H9 (cell line): ENCODE data around the gene CPE. TPM values are rescaled to one million over a fixed set of nuclear protein-coding genes. Genes with fewer than 3 reads are reported as not detected.

Source experiments
- DNase-seq: peaks from one replicate; pipeline ENCODE4 v3.0.0-alpha.2; 2017
- H2AFZ ChIP-seq: one replicate; pipeline ENCODE4 v1.6.1; 2013; ENCODE audit warnings: mild to moderate bottlenecking, low read length, control low read depth, moderate library complexity
- H2AK5ac ChIP-seq: 2 replicates; pipeline ENCODE4 v1.6.1; 2013; ENCODE audit warnings: low read length, control low read depth, mixed read lengths; ENCODE audit not compliant: insufficient read length
- H2BK120ac ChIP-seq: one replicate; pipeline ENCODE4 v1.6.1; 2013; ENCODE audit warnings: low read depth, mild to moderate bottlenecking, low read length, control low read depth, inconsistent platforms; ENCODE audit not compliant: poor library complexity, severe bottlenecking
- H2BK12ac ChIP-seq: 2 replicates; pipeline ENCODE4 v1.6.1; 2013; ENCODE audit warnings: low read length, control low read depth, mixed read lengths, low read depth; ENCODE audit not compliant: insufficient read length
- H2BK15ac ChIP-seq: 2 replicates; pipeline ENCODE4 v1.6.1; 2013; ENCODE audit warnings: low read depth, low read length, control low read depth
- H2BK20ac ChIP-seq: one replicate; pipeline ENCODE4 v1.6.1; 2013; ENCODE audit warnings: low read depth, mild to moderate bottlenecking, low read length, control low read depth, inconsistent platforms; ENCODE audit not compliant: poor library complexity, severe bottlenecking
- H2BK5ac ChIP-seq: 2 replicates; pipeline ENCODE4 v1.6.1; 2013; ENCODE audit warnings: low read length, control low read depth, mixed read lengths; ENCODE audit not compliant: insufficient read length
- H3K14ac ChIP-seq: 2 replicates; pipeline ENCODE4 v1.6.1; 2013; ENCODE audit warnings: low read length, control low read depth; ENCODE audit not compliant: insufficient read depth
- H3K18ac ChIP-seq: 2 replicates; pipeline ENCODE4 v1.6.1; 2013; ENCODE audit warnings: low read depth, mild to moderate bottlenecking, mixed read lengths, low read length, control low read depth; ENCODE audit not compliant: insufficient read length
- H3K23ac ChIP-seq: 2 replicates; pipeline ENCODE4 v1.6.1; 2013; ENCODE audit warnings: low read length, control low read depth, mixed read lengths, low read depth; ENCODE audit not compliant: insufficient read length
- H3K23me2 ChIP-seq: 2 replicates; pipeline ENCODE4 v1.6.1; 2013; ENCODE audit warnings: low read depth, mild to moderate bottlenecking, mixed read lengths, low read length, control low read depth; ENCODE audit not compliant: insufficient read length, poor library complexity, severe bottlenecking
- H3K27ac ChIP-seq: 2 replicates; pipeline ENCODE4 v1.5.1; 2013; ENCODE audit warnings: low read length, control low read depth, mixed read lengths, low read depth; ENCODE audit not compliant: insufficient read length
- H3K27me3 ChIP-seq: 2 replicates; pipeline ENCODE4 v1.6.1; 2013; ENCODE audit warnings: low read length, control low read depth, inconsistent platforms; ENCODE audit not compliant: insufficient read depth
- H3K4ac ChIP-seq: 2 replicates; pipeline ENCODE4 v1.6.1; 2013; ENCODE audit warnings: low read depth, mild to moderate bottlenecking, control low read depth, inconsistent platforms, low read length, moderate library complexity
- H3K4me1 ChIP-seq: 2 replicates; pipeline ENCODE4 v1.6.1; 2013; ENCODE audit warnings: low read length, control low read depth, inconsistent platforms; ENCODE audit not compliant: insufficient read depth
- H3K4me2 ChIP-seq: 2 replicates; pipeline ENCODE4 v1.6.1; 2013; ENCODE audit warnings: low read length, control low read depth, mixed read lengths; ENCODE audit not compliant: insufficient read length, insufficient read depth
- H3K56ac ChIP-seq: 2 replicates; pipeline ENCODE4 v1.6.1; 2013; ENCODE audit warnings: low read depth, mild to moderate bottlenecking, mixed read lengths, low read length, control low read depth; ENCODE audit not compliant: insufficient read length
- H3K79me1 ChIP-seq: 2 replicates; pipeline ENCODE4 v1.6.1; 2013; ENCODE audit warnings: low read depth, mild to moderate bottlenecking, moderate library complexity, low read length, control low read depth, inconsistent platforms; ENCODE audit not compliant: insufficient read depth, poor library complexity, severe bottlenecking
- H3K79me2 ChIP-seq: 2 replicates; pipeline ENCODE4 v1.6.1; 2013; ENCODE audit warnings: low read length, control low read depth, inconsistent platforms; ENCODE audit not compliant: insufficient read depth
- H3K9ac ChIP-seq: 2 replicates; pipeline ENCODE4 v1.6.1; 2013; ENCODE audit warnings: low read length, control low read depth, mixed read lengths; ENCODE audit not compliant: insufficient read length; ENCODE audit errors: extremely low read depth
- H3K9me3 ChIP-seq: one replicate; pipeline ENCODE4 v1.6.1; 2013; ENCODE audit warnings: low read depth, low read length, inconsistent platforms; ENCODE audit not compliant: control insufficient read depth
- H3T11ph ChIP-seq: one replicate; pipeline ENCODE4 v1.6.1; 2013; ENCODE audit warnings: mild to moderate bottlenecking, low read length, control low read depth, inconsistent platforms
- H4K20me1 ChIP-seq: one replicate; pipeline ENCODE4 v1.6.1; 2013; ENCODE audit not compliant: control insufficient read depth, insufficient read length, insufficient read depth
- H4K5ac ChIP-seq: 2 replicates; pipeline ENCODE4 v1.6.1; 2013; ENCODE audit warnings: low read depth, mild to moderate bottlenecking, mixed read lengths, low read length, control low read depth; ENCODE audit not compliant: insufficient read length
- H4K8ac ChIP-seq: replicated peaks from 2 replicates; pipeline ENCODE4 v1.6.1; 2013; ENCODE audit warnings: low read length, control low read depth, mixed read lengths, low read depth; ENCODE audit not compliant: insufficient read length
- H4K91ac ChIP-seq: 2 replicates; pipeline ENCODE4 v1.6.1; 2013; ENCODE audit warnings: low read depth, mild to moderate bottlenecking, moderate library complexity, mixed read lengths, low read length, control low read depth; ENCODE audit not compliant: insufficient read length
- H3K27ac Mint-ChIP-seq, 3 experiments: 2 replicates in 2 of 3; 3 replicates in 1 of 3; pipeline ENCODE4 v1.8.0; 2020 to 2021; ENCODE audit warnings: mixed read lengths in 3 of 3, mild to moderate bottlenecking in 1 of 3, moderate library complexity in 1 of 3
- H3K27me3 Mint-ChIP-seq: 2 replicates; pipeline ENCODE4 v1.8.0; 2021; ENCODE audit warnings: low read depth, mild to moderate bottlenecking, moderate library complexity, mixed read lengths
- H3K36me3 Mint-ChIP-seq, 3 experiments: 2 replicates in 2 of 3; 3 replicates in 1 of 3; pipeline ENCODE4 v1.8.0; 2020 to 2021; ENCODE audit warnings: low read depth in 3 of 3, mixed read lengths in 3 of 3; ENCODE audit not compliant: insufficient read depth in 1 of 3
- H3K4me1 Mint-ChIP-seq, 2 experiments: 2 replicates each; pipeline ENCODE4 v1.8.0; 2020; ENCODE audit warnings: mixed read lengths in 2 of 2
- H3K4me3 Mint-ChIP-seq, 2 experiments: 2 replicates in 1 of 2; 3 replicates in 1 of 2; pipeline ENCODE4 v1.8.0; 2020 to 2021; ENCODE audit warnings: mild to moderate bottlenecking in 2 of 2, mixed read lengths in 2 of 2, moderate library complexity in 1 of 2
- H3K9me3 Mint-ChIP-seq, 2 experiments: 2 replicates in 1 of 2; 3 replicates in 1 of 2; pipeline ENCODE4 v1.8.0; 2020; ENCODE audit warnings: mild to moderate bottlenecking in 2 of 2, mixed read lengths in 2 of 2, moderate library complexity in 1 of 2
- CTCF ChIP-seq: fragments of 200-600 bp; sonication (generic); conservative IDR thresholded peaks from 3 replicates; pipeline ENCODE4 v1.8.0; 2021; ENCODE audit warnings: antibody characterized with exemption, mild to moderate bottlenecking
- total RNA-seq: library from RNA; stranded (reverse); gene quantifications from 2 replicates; pipeline ENCODE4 v1.2.1, GENCODE V29; 2021

CPE gene
- total RNA-seq, 1 experiment from 2014 or later = 10.0 TPM

DNA sequence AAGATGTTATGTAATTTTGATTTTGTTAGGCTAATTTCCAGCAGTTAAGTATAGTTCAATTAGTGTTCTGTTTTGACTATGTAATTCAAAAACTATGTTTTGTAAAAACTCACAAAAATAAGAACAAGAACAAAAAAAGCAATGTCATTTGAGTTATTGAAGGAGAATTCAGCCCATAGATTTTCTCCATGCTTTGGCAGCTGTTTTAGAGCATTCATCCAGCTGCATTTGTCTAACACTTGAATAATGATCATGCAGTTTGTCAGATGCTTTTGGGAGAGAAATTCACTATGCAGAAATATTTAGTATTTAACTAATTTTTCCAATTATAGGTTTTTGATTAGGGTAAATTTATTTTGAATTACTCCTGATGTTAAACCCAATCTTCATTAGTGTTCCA, 14.2 kb downstream of the CPE start:
- Mint-ChIP-seq H3K27me3 (no peaks in the 10 kb centered on the region), H3K4me3 (no peak overlapping the region), H3K27ac (no peak overlapping the region), H3K4me1 (no peaks in the 10 kb centered on the region), H3K9me3 (no peaks in the 10 kb centered on the region), H3K36me3 (no peaks in the 10 kb centered on the region)
- no peak overlapping the region for H3K4ac ChIP-seq
- H4K5ac ChIP-seq = no peak overlapping the region
- H2BK5ac ChIP-seq = no peak overlapping the region
- H3K23me2 ChIP-seq = no peaks in the 10 kb centered on the region
- H2BK12ac ChIP-seq = no peak overlapping the region
- H2AFZ ChIP-seq = no peak overlapping the region
- no peaks in the 10 kb centered on the region for H3K9me3 ChIP-seq
- no peak overlapping the region for H3K18ac ChIP-seq
- no peak overlapping the region for H3K23ac ChIP-seq
- no peak overlapping the region for H2AK5ac ChIP-seq
- H3K79me1 ChIP-seq = no peaks in the 10 kb centered on the region
- no peak overlapping the region for H2BK20ac ChIP-seq
- no peaks in the 10 kb centered on the region for H4K20me1 ChIP-seq
- no peak overlapping the region for H3K56ac ChIP-seq
- H3K79me2 ChIP-seq = no peaks in the 10 kb centered on the region
- H4K91ac ChIP-seq = no peak overlapping the region
- TF ChIP-seq CTCF = no peak
- no peak overlapping the region for H3K4me2 ChIP-seq
- no peak overlapping the region for H3K27ac ChIP-seq
- no peak overlapping the region for H3T11ph ChIP-seq
- no peak overlapping the region for H2BK15ac ChIP-seq
- H4K8ac ChIP-seq = no peak overlapping the region
- no peaks in the 10 kb centered on the region for H3K4me1 ChIP-seq
- H3K9ac ChIP-seq = no peak overlapping the region
- no peak for DNase-seq
- no peaks in the 10 kb centered on the region for H3K27me3 ChIP-seq
- H2BK120ac ChIP-seq = no peak overlapping the region
- no peak overlapping the region for H3K14ac ChIP-seq
